HEK293T (cell line): ENCODE results near the gene MRPL32.

ENCODE experiments used
- CTCF ChIA-PET: fragments of 350-600 bp; formaldehyde crosslinking; extraction: SDS; loops from one replicate; lab custom pipeline; 2021; ENCODE audit warnings: antibody characterized with exemption, inconsistent platforms; lab: Yijun Ruan, JAX
- POLR2A ChIA-PET: fragments of 350-600 bp; formaldehyde crosslinking; extraction: SDS; loops from one replicate; lab custom pipeline; 2020; ENCODE audit warnings: antibody characterized with exemption, inconsistent platforms; lab: Yijun Ruan, JAX
- DNase-seq: peaks from one replicate; pipeline ENCODE4 v3.0.0; 2012; ENCODE audit warnings: mixed read lengths; ENCODE audit errors: extremely low spot score
- ARNT ChIP-seq: fragments of 450-650 bp; IDR thresholded peaks from 2 replicates; pipeline ENCODE4 v1.6.1; 2017; ENCODE audit warnings: mild to moderate bottlenecking
- BHLHE40 ChIP-seq: fragments of 450-650 bp; IDR thresholded peaks from 2 replicates; pipeline ENCODE4 v1.6.1; 2016; ENCODE audit warnings: mild to moderate bottlenecking, moderate library complexity, borderline replicate concordance
- CTBP1 ChIP-seq: fragments of 450-650 bp; IDR thresholded peaks from 2 replicates; pipeline ENCODE4 v1.6.1; 2016; ENCODE audit warnings: borderline replicate concordance
- ELF4 ChIP-seq: fragments of 450-650 bp; IDR thresholded peaks from 2 replicates; pipeline ENCODE4 v1.6.1; 2017; ENCODE audit warnings: antibody characterized with exemption
- FOXA1 ChIP-seq: fragments of 450-650 bp; IDR thresholded peaks from 2 replicates; pipeline ENCODE4 v1.6.1; 2016; ENCODE audit warnings: mild to moderate bottlenecking
- FOXK2 ChIP-seq: fragments of 450-650 bp; IDR thresholded peaks from 2 replicates; pipeline ENCODE4 v1.6.1; 2016; ENCODE audit warnings: mild to moderate bottlenecking
- FOXM1 ChIP-seq: fragments of 450-650 bp; IDR thresholded peaks from 2 replicates; pipeline ENCODE4 v1.6.1; 2017; ENCODE audit warnings: mild to moderate bottlenecking, borderline replicate concordance
- HDGF ChIP-seq: fragments of 450-650 bp; IDR thresholded peaks from 2 replicates; pipeline ENCODE4 v1.6.1; 2017; ENCODE audit warnings: antibody characterized with exemption, borderline replicate concordance
- L3MBTL2 ChIP-seq: fragments of 450-650 bp; conservative IDR thresholded peaks from 2 replicates; pipeline ENCODE4 v1.6.1; 2016; ENCODE audit warnings: mild to moderate bottlenecking
- LEF1 ChIP-seq: fragments of 450-650 bp; IDR thresholded peaks from 2 replicates; pipeline ENCODE4 v1.6.1; 2017; ENCODE audit warnings: mild to moderate bottlenecking, borderline replicate concordance
- NFRKB ChIP-seq: fragments of 450-650 bp; IDR thresholded peaks from 2 replicates; pipeline ENCODE4 v1.6.1; 2016; ENCODE audit warnings: mild to moderate bottlenecking, moderate library complexity
- PKNOX1 ChIP-seq: fragments of 450-650 bp; IDR thresholded peaks from 2 replicates; pipeline ENCODE4 v1.6.1; 2016
- SP1 ChIP-seq: fragments of 450-650 bp; IDR thresholded peaks from 2 replicates; pipeline ENCODE4 v1.6.1; 2017
- SUZ12 ChIP-seq: fragments of 450-650 bp; IDR thresholded peaks from 2 replicates; pipeline ENCODE4 v1.6.1; 2016; ENCODE audit warnings: mild to moderate bottlenecking
- TARDBP ChIP-seq: fragments of 450-650 bp; IDR thresholded peaks from 2 replicates; pipeline ENCODE4 v1.6.1; 2016
- ZNF384 ChIP-seq: fragments of 450-650 bp; IDR thresholded peaks from 2 replicates; pipeline ENCODE4 v1.6.1; 2016

Gene MRPL32

DNA sequence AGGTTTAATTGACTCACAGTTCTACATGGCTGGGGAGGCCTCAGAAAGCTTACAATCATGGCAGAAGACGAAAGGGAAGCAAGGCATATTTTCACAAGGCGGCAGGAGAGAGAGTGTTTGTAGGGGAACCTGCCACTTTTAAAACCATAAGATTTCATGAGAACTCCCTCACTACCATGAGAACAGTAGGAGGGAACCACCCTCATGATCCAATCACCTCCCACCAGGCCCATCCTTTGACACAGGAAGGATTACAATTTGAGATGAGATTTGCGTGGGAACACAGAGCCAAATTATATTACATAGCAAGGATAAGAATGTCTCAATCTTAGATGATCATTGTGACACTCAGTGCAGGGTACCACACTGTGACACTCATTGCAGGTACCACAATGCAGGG, 44.2 kb downstream of the MRPL32 start:
- DNase-seq = no peak
- POLR2A ChIA-PET = no interaction called here
- TF ChIP-seq CTBP1 (no peak), L3MBTL2 (no peak), LEF1 (no peak), TARDBP (no peak), FOXM1 (no peak), PKNOX1 (no peak), ARNT (no peak), SUZ12 (no peak), ZNF384 (no peak), SP1 (no peak), BHLHE40 (no peak), FOXA1 (no peak), HDGF (no peak), FOXK2 (no peak), NFRKB (no peak)
- CTCF ChIA-PET = no interaction called here

DNA sequence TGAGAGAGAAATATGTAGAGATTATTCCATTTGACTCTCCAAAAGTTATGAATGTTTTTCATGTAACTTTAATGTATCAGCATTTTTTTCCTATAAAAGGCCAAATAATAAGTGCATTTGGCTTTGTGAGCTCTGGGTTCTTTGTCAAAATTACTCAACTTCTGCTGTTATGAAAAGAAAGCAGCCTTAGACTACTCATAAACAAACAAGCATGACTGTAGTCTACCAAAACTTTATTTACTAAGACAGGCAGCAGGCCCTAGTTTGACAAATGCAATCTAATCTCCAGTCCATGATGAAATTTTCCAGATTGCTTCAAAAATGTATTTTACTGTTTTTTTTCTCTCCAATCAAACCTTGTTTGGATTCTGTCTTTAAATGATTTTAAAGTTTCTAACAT, 46.3 kb downstream of the MRPL32 start:
- TF ChIP-seq FOXK2 (no peak), ELF4 (no peak), LEF1 (no peak), SP1 (no peak), TARDBP (no peak), SUZ12 (no peak), NFRKB (no peak), ZNF384 (no peak), HDGF (no peak), ARNT (no peak), CTBP1 (no peak), FOXM1 (no peak), L3MBTL2 (no peak), BHLHE40 (no peak)
- POLR2A ChIA-PET = no interaction called here
- CTCF ChIA-PET = no interaction called here
- no peak for DNase-seq

- CTCF ChIA-PET = no interaction called here
- POLR2A ChIA-PET = no interaction called here
- TF ChIP-seq ELF4 (no peak), NFRKB (no peak), ARNT (no peak), CTBP1 (no peak), LEF1 (no peak)
- DNase-seq = no peak
Observed at GRCh38 chr7:42980084-42980483, 47.9 kb downstream of the MRPL32 start.

- TF ChIP-seq ARNT = no peak
- CTCF ChIA-PET = no interaction called here
Observed at GRCh38 chr7:42980514-42980913, 48.3 kb downstream of the MRPL32 start.

GRCh38 chr7:42981601-42982000, 49.4 kb downstream of the MRPL32 start:
- DNase-seq = no peak
- POLR2A ChIA-PET = no interaction called here
- CTCF ChIA-PET = no interaction called here
- TF ChIP-seq PKNOX1 (no peak), NFRKB (no peak), SP1 (no peak), ZNF384 (no peak), CTBP1 (no peak), L3MBTL2 (no peak), ELF4 (no peak), SUZ12 (no peak), FOXM1 (no peak), LEF1 (no peak)

More at GRCh38 chr7:42980514-42980913, 48.3 kb downstream of the MRPL32 start:
- POLR2A ChIA-PET = no interaction called here
- no peak for DNase-seq

DNA sequence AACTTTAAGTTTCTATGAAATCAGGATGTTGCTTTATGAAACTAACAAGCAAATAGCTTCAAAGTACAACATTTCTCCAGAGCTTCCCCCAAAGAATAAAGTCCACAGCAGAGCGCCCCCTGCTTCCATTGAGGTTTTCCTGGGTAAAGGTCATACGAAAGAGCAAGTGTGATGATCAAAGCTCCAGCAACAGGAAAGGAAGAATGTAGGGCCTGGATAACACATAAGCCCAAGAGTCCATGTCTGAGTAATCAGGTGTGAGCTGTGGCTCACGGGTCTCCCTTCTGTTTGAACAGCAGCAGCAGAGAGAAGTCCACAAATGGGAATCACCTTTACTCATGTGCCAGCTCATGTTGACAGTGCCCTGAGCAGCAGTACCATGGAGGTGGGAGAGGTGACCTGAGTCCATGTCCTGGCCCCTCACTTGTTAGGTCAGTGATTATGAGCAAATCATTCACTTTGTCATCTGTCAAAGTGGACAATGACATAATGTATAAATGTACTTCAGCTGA, 50.5 kb downstream of the MRPL32 start:
- CTCF ChIA-PET = interaction anchor here (0.6 kb wide), 1 partner anchor 11 kb away, joined by 3 read pairs; no protein-coding TSS in a partner anchor
- TF ChIP-seq NFRKB (no peak), PKNOX1 (no peak), CTBP1 (no peak), ZNF384 (no peak), ELF4 (no peak), LEF1 (no peak), TARDBP (no peak), SP1 (no peak), SUZ12 (no peak), L3MBTL2 (no peak)

DNA sequence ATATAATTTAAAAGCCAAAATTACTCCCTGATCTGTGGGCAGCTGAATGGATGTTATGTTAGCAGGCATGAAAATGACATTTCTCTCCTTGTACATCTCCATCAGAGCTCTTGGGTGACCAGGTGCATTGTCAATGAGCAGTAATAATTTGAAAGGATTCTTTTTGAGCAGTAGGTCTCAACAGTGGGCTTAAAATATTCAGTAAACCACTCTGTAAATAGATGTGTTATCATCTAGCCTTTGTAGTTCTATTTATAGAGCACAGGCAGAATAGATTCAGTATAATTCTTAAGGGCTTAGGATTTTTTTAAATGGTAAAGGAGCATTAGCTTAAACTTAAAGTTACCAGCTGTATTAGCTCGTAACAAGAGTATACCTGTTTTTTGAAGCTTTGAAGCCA, 52.0 kb downstream of the MRPL32 start:
- POLR2A ChIA-PET = no interaction called here
- no peak for DNase-seq
- CTCF ChIA-PET = interaction anchor here (0.6 to 1.6 kb wide), 2 partner anchors 9 to 117 kb away, joined by 3 to 5 read pairs; no protein-coding TSS in a partner anchor
- TF ChIP-seq FOXA1 (no peak), L3MBTL2 (no peak), NFRKB (no peak), CTBP1 (no peak), FOXK2 (no peak), SP1 (no peak), FOXM1 (no peak), ZNF384 (no peak), BHLHE40 (no peak), HDGF (no peak), SUZ12 (no peak), ARNT (no peak), LEF1 (no peak), TARDBP (no peak), ELF4 (no peak), PKNOX1 (no peak)

More for the DNA sequence above, 50.5 kb downstream of the MRPL32 start:
- DNase-seq = no peak
- POLR2A ChIA-PET = no interaction called here
